HG03469 (cell line): ENCODE data around the gene LILRA6.
"Not testable (repeated sequence)": the region's sequence is repeated elsewhere in the genome, so short reads cannot be mapped to it uniquely, and the experiment has no call there.

Experiments
- ATAC-seq: cut with Tn5 transposase; IDR thresholded peaks from one replicate; pipeline ENCODE4 v1.9.1; 2021; ENCODE audit warnings: mild to moderate bottlenecking, moderate library complexity, moderate number of reproducible peaks; ENCODE audit not compliant: unreplicated experiment

The LILRA6 gene

DNA sequence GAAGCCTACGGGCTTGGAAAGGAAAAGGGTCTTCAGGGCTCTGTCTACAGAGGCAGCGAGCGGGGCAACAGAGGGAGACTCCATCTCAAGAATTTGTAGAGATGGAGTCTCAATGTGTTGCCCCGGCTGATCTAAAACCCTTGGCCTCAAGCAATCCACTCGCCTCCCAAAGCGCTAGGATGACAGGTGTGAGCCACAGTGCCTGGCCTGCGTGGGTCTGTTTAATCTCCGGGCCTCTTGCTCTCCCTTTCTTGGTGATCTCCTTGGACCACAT is 33.9 kb downstream of the LILRA6 start:
- ATAC-seq = no peak

DNA sequence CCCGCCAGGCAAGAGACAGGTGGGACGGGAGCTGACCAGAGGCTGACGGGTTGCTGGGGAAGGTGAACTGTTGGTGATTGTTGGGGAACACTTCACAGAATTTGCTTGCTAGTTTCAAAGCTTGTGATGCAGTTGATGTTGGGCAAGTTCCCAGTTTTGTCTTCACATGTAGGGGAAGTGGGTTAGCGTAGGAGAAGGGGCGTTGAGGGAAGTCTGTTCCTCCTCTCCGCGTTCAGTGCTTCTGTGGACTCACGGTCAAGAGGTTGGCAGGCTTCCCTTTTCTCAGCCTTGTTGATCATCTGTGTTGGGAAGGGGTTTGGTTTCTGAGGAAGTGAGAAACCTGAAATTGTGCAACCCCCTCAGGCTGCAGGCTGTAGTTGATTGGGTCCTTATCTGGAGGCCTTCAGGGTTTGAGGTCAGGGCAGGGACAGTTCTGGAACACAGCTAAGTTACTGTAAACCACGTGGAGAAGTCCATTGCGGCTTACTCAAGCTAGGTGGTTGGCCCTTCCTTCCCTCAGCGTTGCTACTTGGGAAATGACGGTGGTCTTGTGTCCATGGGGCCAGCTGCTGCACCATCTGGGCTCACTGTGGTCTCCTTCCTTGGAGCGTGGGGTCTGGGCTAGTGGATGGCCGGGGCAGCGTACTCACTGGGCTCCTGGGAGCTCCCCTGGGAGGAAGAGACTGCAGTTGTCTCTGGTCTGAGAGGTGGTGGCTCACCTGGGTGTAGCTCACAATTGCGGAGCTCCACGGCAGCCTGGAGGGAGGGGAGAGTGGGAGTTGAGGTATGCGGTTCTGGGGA is 34.4 kb downstream of the LILRA6 start:
- ATAC-seq = no peak

DNA sequence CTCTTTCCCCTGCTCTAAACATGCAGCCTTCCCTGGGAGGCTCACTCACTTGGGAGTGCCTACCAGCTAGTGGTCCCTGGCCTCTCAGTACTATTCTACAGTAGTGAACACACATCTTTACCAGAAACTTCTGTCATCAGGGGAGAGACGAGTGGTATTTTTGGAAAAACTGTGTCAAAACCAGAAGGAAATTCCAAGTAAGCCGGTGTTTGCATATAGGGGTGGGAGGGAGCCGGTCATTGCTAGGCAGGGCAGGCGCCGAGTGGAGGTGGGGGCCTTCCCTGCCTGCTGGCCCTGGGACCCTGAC is 35.0 kb downstream of the LILRA6 start:
- no peak for ATAC-seq

DNA sequence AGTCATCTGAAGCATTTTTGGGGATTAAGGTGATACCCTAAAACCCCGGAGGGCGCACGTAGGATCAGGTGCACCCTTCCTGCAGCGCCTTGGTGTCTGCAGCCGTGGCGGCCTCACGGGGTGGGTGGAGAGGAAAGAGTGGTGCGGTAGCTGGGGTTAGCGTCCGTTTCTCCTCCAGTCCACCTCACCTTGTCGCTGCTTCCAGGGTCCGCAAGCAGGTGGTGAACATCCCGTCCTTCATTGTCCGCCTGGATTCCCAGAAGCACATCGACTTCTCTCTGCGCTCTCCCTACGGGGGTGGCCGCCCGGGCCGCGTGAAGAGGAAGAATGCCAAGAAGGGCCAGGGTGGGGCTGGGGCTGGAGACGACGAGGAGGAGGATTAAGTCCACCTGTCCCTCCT is 35.4 kb downstream of the LILRA6 start:
- not testable (repeated sequence) for ATAC-seq

DNA sequence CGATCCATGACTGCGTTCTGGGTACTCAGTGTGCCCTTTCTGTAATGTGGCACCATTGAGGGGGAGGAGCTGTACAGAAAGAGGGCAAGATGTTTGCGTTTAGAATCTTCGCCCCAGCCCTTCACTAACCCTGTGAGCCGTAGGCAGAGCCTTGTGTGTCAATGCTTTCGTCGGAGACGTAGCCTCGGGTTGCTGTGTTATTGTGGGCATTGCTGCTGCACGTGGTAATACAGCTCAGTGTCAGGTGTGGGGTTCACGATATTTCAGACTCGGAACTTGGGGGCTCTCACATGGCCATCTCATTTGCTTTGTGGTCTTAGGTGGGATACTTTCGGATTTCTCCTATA is 35.8 kb downstream of the LILRA6 start:
- ATAC-seq = no peak

GRCh38 chr19:54206030-54206830 is 36.4 kb downstream of the LILRA6 start:
- no peak for ATAC-seq

GRCh38 chr19:54204767-54205468 is 37.7 kb downstream of the LILRA6 start:
- no peak for ATAC-seq

DNA sequence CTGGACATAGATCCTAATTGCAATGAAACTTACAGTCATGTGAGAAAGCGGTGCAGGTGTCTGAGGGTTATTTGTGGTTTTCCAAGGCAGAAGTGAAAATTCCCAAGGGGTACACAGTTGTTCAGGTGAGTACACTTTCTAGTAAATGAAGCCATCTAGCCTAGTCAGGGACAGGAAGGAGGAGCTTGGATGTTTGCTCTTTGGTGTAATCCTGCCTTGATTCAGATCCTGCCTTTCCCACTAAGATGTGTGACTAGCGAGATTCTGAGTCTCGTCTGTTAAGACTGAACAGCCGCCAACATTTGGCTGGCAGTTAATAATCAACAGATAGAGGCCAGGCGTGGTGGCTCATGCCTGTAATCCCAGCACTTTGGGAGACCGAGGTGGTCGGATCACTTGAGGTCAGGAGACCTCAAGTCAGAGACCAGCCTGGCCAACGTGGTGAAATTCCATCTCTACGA is 39.4 kb downstream of the LILRA6 start:
- no peak for ATAC-seq

- no peak for ATAC-seq
Observed at GRCh38 chr19:54201980-54202379, 40.6 kb downstream of the LILRA6 start.

DNA sequence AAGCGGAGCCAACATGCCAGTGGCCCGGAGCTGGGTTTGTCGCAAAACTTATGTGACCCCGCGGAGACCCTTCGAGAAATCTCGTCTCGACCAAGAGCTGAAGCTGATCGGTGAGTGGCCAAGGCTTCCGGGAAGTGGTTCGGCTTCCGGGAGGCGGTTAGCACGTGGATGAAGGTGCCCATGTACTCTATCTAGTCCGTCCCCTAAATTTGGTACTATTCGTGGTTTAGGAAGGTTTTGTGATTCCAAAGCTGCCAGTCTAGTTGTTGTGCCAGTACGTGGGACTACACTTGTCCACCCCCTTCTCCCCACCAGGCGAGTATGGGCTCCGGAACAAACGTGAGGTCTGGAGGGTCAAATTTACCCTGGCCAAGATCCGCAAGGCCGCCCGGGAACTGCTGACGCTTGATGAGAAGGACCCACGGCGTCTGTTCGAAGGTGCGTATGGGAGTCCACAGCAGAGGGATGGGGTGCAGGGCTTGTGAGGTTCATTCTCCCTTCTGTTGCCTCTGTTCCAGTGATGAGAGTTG is 41.4 kb downstream of the LILRA6 start:
- no peak for ATAC-seq

DNA sequence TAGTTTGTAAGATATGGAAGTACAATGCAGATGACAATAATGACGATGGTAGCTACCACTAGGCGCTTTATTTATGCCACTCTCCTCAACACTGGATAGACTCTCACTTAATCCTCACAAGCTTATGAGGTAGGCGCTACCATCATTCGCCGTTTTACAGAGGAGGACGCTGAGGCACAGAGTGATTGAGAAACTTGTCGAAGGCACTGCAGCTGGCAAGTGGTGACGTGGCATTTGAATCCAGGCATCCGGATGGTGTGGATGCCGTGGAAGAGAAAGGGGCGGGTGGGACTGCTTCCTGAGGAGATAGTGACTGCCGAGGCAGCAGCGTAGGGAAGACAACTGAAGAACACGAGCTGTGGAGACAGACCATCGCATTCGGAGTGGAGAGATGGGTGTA is 43.2 kb downstream of the LILRA6 start:
- ATAC-seq = no peak

DNA sequence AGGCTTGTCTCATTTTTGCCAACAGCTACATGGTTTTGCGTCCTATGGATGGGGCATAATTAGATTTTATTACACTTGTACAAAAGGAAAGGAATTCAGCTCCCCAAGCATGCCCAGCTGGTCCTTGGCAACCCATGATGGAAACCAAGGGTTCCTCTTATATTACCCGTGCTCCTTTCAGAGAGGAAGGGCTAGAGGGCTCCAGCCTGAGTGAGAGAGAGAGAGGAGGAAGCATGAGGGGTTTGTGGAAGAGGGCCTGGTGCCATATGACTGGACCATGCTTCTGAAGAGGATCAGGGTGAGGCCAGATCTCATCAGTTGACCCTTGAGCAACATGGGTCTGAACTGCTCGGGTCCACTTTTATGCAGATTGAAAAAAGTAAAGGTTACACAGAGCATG is 45.5 kb downstream of the LILRA6 start:
- ATAC-seq = no peak

DNA sequence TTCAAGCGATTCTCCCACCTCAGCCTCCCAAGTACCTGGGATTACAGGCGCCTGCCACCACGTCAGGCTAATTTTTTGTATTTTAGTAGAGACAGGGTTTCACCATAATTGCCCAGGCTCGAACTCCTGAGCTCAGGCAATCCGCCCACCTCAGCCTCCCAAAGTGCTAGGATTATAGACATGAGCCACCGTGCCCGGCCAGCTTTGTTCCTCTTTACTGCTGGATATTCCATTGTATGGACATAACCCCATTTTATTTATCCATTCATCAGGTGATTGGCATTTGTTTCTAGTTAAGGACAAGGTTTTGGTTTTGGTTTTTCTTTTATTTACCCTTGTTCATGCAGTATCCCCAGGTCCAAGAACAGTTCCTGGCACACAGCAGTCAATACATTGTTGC is 46.1 kb downstream of the LILRA6 start:
- no peak for ATAC-seq

GRCh38 chr19:54194463-54194862 is 48.1 kb downstream of the LILRA6 start:
- not testable (repeated sequence) for ATAC-seq

GRCh38 chr19:54193011-54193410 is 49.6 kb downstream of the LILRA6 start:
- ATAC-seq = no peak

GRCh38 chr19:54191811-54192453 is 50.7 kb downstream of the LILRA6 start:
- ATAC-seq = no peak

DNA sequence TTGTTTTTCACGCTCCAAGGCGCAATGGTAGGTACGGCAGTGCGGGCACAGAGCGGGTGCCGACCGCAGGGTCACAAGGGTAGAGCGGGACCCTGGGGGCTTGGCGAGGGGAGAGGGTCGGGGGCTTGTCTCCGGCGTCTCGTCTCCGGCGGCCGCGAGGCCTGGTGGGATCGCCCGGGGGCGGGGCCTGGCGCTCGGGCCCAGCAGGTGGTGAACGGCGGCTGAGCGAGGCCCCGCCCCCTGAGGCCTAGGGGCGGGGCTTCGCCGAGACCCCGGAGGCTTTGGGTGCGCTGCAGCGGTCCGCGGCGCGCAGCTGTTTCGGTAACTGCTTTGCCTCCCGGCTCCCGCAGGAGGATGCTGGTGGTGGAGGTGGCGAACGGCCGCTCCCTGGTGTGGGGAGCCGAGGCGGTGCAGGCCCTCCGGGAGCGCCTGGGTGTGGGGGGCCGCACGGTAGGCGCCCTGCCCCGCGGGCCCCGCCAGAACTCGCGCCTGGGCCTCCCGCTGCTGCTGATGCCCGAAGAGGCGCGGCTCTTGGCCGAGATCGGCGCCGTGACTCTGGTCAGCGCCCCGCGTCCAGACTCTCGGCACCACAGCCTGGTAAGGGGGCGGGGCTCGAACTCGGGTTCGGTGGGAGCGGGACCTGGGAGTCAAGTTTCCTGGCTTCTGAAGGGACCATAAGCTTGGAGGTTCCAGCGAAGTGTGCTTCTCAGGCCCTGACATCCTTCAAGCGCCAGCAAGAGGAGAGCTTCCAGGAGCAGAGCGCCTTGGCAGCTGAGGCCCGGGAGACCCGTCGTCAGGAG is 51.4 kb downstream of the LILRA6 start, which contains the start of gene TSEN34:
Gene TSEN34, plus strand, starts transcription at position 298 of the 800 bp plus-strand sequence. Its CDS starts 57 bp downstream, at position 355.
- ATAC-seq = peak; percentile 24

DNA sequence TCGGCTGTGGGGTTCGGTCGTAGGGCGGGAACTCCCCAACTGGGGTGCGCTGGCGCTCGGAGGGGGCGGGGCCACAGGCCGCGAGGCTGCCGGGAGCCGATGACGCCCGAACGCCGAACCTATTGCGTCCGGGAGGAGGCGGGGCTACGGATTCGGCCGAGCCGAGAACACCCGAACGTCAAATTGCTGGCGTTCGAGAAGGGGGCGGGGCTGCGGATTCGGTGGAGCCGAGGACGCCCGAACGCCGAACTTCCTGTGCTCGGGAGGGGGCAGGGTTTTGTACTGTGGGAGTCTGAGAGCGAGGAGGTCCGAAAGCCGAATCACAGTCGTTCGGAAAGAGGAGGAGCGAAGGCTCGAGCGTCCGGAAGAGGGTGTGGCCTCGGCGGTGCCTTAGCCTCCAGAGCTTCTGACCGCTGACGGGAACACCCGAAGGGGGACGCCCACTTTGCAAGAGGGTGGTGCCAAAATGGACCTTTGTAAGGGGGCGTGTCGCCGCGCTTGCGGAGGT is 52.0 kb downstream of the LILRA6 start:
- peak; percentile 32 for ATAC-seq

GRCh38 chr19:54189735-54190502 is 52.7 kb downstream of the LILRA6 start:
- peak; percentile 34 for ATAC-seq
